IPS-20b (cell line): ENCODE data around the gene ILKAP.

Experiments
- H3K27ac ChIP-seq: one replicate; pipeline ENCODE4 v1.5.1; 2013; ENCODE audit warnings: low read length
- H3K27me3 ChIP-seq: 2 replicates; pipeline ENCODE4 v1.6.1; 2013; ENCODE audit warnings: mild to moderate bottlenecking, low read length, inconsistent platforms; ENCODE audit not compliant: insufficient read depth
- H3K36me3 ChIP-seq: 2 replicates; pipeline ENCODE4 v1.6.1; 2013; ENCODE audit warnings: low read depth, mild to moderate bottlenecking, inconsistent platforms, low read length, moderate library complexity; ENCODE audit not compliant: insufficient read depth
- H3K4me1 ChIP-seq: 2 replicates; pipeline ENCODE4 v1.6.1; 2013; ENCODE audit warnings: mild to moderate bottlenecking, control low read depth, inconsistent platforms, low read length, moderate library complexity; ENCODE audit not compliant: insufficient read depth
- H3K4me3 ChIP-seq: 2 replicates; pipeline ENCODE4 v1.5.1; 2013; ENCODE audit warnings: mild to moderate bottlenecking, low read length, inconsistent platforms
- H3K9ac ChIP-seq: 2 replicates; pipeline ENCODE4 v1.6.1; 2013; ENCODE audit warnings: low read depth, mild to moderate bottlenecking, inconsistent platforms, low read length, moderate library complexity
- H3K9me3 ChIP-seq: 2 replicates; pipeline ENCODE4 v1.6.1; 2013; ENCODE audit warnings: mild to moderate bottlenecking, low read depth, low read length, inconsistent platforms; ENCODE audit not compliant: insufficient read depth

The ILKAP gene

GRCh38 chr2:238203094-238203972, at the start of gene ILKAP:
TSS of gene ILKAP (minus strand) at chr2:238203695. CDS start at chr2:238203553, 142 bp downstream.
- Histone ChIP-seq H3K4me1 (peaks cover 4% of the 10 kb centered on the region), H3K9me3 (no peaks in the 10 kb centered on the region), H3K27ac (no peak within 1 kb of the TSS), H3K9ac (peak within 1 kb of the TSS; percentile 82), H3K4me3 (peak within 1 kb of the TSS; percentile 91), H3K27me3 (peaks cover 18% of the 10 kb centered on the region; the same call in 1 of the 2 replicates), H3K36me3 (no peaks in the 10 kb centered on the region)

- Histone ChIP-seq H3K27ac (no peak overlapping the region), H3K27me3 (no peaks in the 10 kb centered on the region), H3K9me3 (no peaks in the 10 kb centered on the region), H3K9ac (no peak overlapping the region), H3K36me3 (peaks cover 13% of the 10 kb centered on the region; the same call in 1 of the 2 replicates), H3K4me3 (no peak overlapping the region), H3K4me1 (no peaks in the 10 kb centered on the region)
These were observed 49.5 kb upstream of the ILKAP start for GRCh38 chr2:238252766-238253630.

DNA sequence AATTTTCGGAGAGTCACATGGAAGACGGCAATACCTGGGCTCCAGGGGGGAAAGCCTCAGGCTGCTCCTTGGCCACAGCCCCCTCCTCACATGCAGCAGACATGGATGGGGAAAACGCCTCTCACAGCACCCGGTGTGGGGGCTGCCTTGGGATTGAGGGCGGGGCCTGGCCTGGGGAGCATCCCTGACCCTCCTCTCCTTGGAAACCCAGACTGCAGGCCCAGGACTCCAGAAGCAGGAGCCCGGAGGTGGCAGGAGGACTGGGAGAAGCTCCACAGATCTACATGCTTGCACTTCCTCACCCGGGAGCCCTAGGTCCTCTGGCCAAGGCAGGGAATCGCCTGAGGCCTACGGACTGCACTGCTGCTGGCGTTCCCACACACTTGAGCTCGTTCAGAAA, 48.5 kb upstream of the ILKAP start:
- peaks cover 13% of the 10 kb centered on the region; the same call in 1 of the 2 replicates for H3K36me3 ChIP-seq
- H3K4me1 ChIP-seq = no peaks in the 10 kb centered on the region
- H3K27me3 ChIP-seq = no peaks in the 10 kb centered on the region

GRCh38 chr2:238251331-238251730, 47.8 kb upstream of the ILKAP start:
- H3K4me1 ChIP-seq = no peaks in the 10 kb centered on the region
- no peaks in the 10 kb centered on the region for H3K27me3 ChIP-seq
- H3K27ac ChIP-seq = no peak overlapping the region
- peaks cover 13% of the 10 kb centered on the region; the same call in 1 of the 2 replicates for H3K36me3 ChIP-seq
- no peak overlapping the region for H3K9ac ChIP-seq
- H3K9me3 ChIP-seq = no peaks in the 10 kb centered on the region
- H3K4me3 ChIP-seq = no peak overlapping the region

More for the DNA sequence above, 48.5 kb upstream of the ILKAP start:
- no peak overlapping the region for H3K27ac ChIP-seq
- H3K9me3 ChIP-seq = no peaks in the 10 kb centered on the region
- no peak overlapping the region for H3K9ac ChIP-seq
- no peak overlapping the region for H3K4me3 ChIP-seq

DNA sequence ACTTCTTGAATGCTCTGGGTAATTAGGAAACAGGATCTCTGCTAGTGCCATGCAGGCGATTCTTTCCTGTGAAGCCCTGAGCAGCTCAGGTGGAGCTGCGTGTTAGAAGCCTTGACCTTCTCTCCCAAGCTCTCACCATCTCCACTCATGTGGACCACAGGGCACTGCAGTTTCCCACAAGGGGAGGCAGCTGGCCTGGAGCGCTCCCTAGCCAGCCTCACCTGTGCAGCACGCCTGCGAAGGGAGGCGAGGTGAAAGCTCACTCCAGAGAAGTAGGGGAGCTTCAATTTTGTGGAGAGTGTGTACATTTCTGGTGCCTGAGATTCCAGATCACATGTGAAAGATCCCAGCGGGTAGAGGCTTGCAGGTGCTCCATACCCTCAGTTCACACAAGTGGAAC, 47.4 kb upstream of the ILKAP start:
- Histone ChIP-seq H3K27ac (no peak overlapping the region), H3K36me3 (peaks cover 12% of the 10 kb centered on the region; the same call in 1 of the 2 replicates), H3K9me3 (no peaks in the 10 kb centered on the region), H3K4me3 (no peak overlapping the region), H3K4me1 (no peaks in the 10 kb centered on the region), H3K27me3 (no peaks in the 10 kb centered on the region), H3K9ac (no peak overlapping the region)

GRCh38 chr2:238247841-238248453, 44.5 kb upstream of the ILKAP start:
- Histone ChIP-seq H3K27ac (no peak overlapping the region), H3K36me3 (peaks cover 7% of the 10 kb centered on the region; the same call in 1 of the 2 replicates), H3K4me1 (no peaks in the 10 kb centered on the region; the same call in 1 of the 2 replicates)

DNA sequence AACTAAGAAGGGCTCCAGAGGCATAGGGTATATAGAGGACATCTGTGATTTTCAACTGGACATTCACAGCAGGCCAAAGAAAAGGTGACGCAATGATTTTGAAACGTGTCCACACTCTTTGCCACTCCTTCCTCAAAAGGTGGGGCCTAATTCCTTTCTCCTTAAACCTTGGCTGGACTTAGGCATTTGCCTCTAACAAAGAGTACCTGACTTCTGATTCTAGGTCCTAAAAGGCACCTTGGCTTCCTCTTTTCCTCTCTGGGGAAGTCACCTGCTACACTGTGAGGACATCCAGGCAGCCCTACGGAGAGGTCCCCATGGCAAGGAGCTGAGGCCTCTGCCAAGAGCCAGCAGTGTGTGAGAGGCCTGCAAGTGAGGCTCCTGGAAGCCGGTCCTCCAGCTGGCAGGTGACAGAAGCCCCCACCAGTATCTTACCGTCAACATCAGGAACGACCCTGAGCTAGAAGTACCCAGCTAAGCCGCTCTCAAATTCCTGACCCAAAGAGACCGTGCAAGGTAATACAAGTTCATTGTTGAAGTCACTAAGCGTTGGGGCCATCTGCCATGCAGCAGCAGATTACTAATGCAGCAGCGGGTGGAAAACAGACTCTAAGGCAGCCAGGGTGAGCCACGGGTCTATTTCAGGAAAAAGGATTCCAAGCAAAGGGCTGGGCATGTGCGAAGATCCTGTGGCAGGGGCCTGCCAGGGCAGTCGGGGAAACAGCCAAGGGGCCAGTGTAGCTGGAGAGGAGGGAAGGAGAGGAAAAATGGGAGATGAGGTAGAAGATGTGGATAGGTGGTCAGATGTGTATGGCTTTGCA, 43.7 kb upstream of the ILKAP start:
- Histone ChIP-seq H3K9ac (no peak overlapping the region), H3K36me3 (peaks cover 7% of the 10 kb centered on the region; the same call in 1 of the 2 replicates), H3K9me3 (no peaks in the 10 kb centered on the region), H3K4me3 (no peak overlapping the region), H3K4me1 (peaks cover 3% of the 10 kb centered on the region; the same call in 1 of the 2 replicates), H3K27ac (no peak overlapping the region), H3K27me3 (peaks cover 5% of the 10 kb centered on the region)

More at GRCh38 chr2:238247841-238248453, 44.5 kb upstream of the ILKAP start:
- Histone ChIP-seq H3K4me3 (no peak overlapping the region), H3K9me3 (no peaks in the 10 kb centered on the region), H3K9ac (no peak overlapping the region), H3K27me3 (no peaks in the 10 kb centered on the region)

DNA sequence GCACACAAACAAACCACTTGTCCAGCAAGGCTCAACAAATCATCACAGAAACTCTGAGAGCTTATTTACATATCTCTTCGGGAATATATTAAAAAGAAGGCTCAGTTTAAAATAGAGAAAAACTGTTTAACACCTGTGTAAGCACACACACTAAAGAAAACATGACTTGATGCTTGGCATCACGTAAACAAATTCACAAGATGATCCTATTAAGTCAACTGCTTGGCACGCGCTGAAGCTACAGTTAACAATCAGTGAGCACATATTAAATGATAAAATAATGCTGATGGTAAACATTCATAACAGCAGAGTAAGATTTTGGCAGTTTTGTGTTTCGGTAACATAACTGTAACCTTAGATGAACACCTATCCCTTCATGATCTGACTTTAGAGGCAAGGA, 40.7 kb upstream of the ILKAP start:
- no peak overlapping the region for H3K27ac ChIP-seq
- H3K9ac ChIP-seq = no peak overlapping the region
- peaks cover 6% of the 10 kb centered on the region; the same call in 1 of the 2 replicates for H3K4me1 ChIP-seq
- H3K36me3 ChIP-seq = peaks cover 7% of the 10 kb centered on the region; the same call in 1 of the 2 replicates
- no peak overlapping the region for H3K4me3 ChIP-seq
- no peaks in the 10 kb centered on the region for H3K9me3 ChIP-seq
- peaks cover 20% of the 10 kb centered on the region for H3K27me3 ChIP-seq

DNA sequence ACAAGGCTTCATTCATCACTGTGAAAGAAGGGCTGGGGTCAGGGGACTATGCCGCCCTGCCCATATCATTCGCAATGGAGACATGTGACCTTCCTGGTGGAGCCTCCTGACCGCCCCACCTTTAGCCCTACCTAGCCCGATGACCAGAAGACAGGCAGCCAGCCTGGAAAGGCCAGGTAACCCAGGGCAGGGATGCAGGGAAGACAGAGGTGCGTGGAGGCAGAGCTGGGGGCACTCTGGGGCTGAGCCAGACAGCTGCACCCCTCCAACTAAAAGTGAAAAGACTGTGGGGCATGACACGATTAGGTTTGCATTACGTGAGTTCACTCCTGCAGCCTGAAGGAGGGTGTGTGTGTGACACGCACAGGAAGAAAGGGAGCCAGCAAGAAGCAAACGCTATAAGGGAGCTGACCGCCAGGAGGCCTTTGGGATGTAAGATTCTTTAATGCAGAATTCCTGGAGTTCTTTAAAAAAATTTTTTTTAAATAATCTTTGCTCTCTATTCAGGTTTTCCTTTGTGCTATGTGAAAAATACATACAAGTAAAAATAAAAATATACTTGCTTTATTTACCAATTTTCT, 40.1 kb upstream of the ILKAP start:
- Histone ChIP-seq H3K27ac (no peak overlapping the region), H3K27me3 (peaks cover 25% of the 10 kb centered on the region), H3K36me3 (peaks cover 7% of the 10 kb centered on the region; the same call in 1 of the 2 replicates), H3K9me3 (no peaks in the 10 kb centered on the region), H3K4me3 (no peak overlapping the region), H3K9ac (no peak overlapping the region), H3K4me1 (peaks cover 6% of the 10 kb centered on the region; the same call in 1 of the 2 replicates)

GRCh38 chr2:238242731-238243495, 39.4 kb upstream of the ILKAP start:
- H3K9me3 ChIP-seq = no peaks in the 10 kb centered on the region
- peaks cover 6% of the 10 kb centered on the region; the same call in 1 of the 2 replicates for H3K4me1 ChIP-seq
- H3K27ac ChIP-seq = no peak overlapping the region
- no peak overlapping the region for H3K9ac ChIP-seq
- H3K36me3 ChIP-seq = peaks cover 7% of the 10 kb centered on the region; the same call in 1 of the 2 replicates
- H3K4me3 ChIP-seq = no peak overlapping the region
- peaks cover 32% of the 10 kb centered on the region for H3K27me3 ChIP-seq
